Gastrocnemius medialis (tissue), 4 donors: ENCODE results near the gene TEKT1.

ENCODE experiments used
- POLR2A ChIP-seq, 2 donors: fragments of 450-650 bp; IDR thresholded peaks; one replicate each; pipeline ENCODE4 v1.6.1; 2017; ENCODE audit warnings: antibody characterized with exemption in 2 of 2, mild to moderate bottlenecking in 2 of 2, moderate library complexity in 2 of 2
- TF ChIP-seq, protein P1 (sequence below), 5 experiments: fragments of 450-650 bp in 3 of 5; fragments of 200-600 bp in 2 of 5; sonication (generic) in 2 of 5; IDR thresholded peaks in 4 of 5; conservative IDR thresholded peaks in 1 of 5; 1 replicate in 4 of 5; 2 replicates in 1 of 5; pipeline ENCODE4 v1.5.1; 2016 to 2019; ENCODE audit warnings: antibody characterized with exemption in 5 of 5, mild to moderate bottlenecking in 3 of 5, moderate library complexity in 3 of 5

GRCh38 chr17:6862825-6863224, 31.3 kb upstream of the TEKT1 start:
- TF ChIP-seq POLR2A (IDR thresholded peaks at IDR 0.05) = no peak
- TF ChIP-seq, protein P1, sequence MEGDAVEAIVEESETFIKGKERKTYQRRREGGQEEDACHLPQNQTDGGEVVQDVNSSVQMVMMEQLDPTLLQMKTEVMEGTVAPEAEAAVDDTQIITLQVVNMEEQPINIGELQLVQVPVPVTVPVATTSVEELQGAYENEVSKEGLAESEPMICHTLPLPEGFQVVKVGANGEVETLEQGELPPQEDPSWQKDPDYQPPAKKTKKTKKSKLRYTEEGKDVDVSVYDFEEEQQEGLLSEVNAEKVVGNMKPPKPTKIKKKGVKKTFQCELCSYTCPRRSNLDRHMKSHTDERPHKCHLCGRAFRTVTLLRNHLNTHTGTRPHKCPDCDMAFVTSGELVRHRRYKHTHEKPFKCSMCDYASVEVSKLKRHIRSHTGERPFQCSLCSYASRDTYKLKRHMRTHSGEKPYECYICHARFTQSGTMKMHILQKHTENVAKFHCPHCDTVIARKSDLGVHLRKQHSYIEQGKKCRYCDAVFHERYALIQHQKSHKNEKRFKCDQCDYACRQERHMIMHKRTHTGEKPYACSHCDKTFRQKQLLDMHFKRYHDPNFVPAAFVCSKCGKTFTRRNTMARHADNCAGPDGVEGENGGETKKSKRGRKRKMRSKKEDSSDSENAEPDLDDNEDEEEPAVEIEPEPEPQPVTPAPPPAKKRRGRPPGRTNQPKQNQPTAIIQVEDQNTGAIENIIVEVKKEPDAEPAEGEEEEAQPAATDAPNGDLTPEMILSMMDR (IDR thresholded peaks at IDR 0.05 in 4 of 5, conservative IDR thresholded peaks at IDR 0.05 in 1 of 5) = no peak
